ENCODE results near the gene VIPR1.

DNA sequence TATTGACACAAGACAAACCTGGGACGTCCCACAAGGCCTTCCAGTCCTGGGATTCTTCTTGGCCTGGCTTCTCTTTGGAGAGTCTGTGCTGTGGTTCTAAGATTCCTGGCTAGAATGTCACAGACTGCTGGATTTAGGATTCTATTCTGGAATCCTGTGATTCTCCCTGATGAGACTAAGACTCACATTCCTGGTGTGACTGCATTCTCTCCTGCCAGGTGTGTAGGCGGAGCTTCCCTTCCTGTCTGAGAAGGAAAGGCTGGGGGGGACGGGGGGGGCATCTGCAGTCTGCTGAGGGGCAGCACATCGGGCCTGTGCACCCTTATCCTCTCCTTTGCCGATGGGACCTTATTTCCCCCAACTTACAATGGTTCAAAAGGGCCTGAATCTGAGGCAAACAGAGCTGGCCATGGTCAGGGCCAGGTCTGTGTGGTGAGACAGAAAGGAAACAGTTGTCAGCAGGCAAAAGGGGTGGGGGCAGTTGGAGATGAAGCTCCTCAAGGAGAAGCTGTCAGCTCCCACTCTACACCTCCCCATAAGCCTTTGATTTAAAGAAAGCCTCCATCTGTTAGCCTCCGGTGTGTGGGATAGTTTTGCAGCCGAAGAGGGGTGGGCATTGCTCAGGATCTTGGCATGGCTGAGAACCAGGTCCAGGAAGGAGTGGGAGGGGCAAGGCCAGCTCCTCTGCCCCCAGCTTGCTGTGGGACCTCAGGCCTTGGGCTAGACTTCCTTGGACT is 30.9 kb downstream of the VIPR1 start:
- TF ChIP-seq, protein P1, sequence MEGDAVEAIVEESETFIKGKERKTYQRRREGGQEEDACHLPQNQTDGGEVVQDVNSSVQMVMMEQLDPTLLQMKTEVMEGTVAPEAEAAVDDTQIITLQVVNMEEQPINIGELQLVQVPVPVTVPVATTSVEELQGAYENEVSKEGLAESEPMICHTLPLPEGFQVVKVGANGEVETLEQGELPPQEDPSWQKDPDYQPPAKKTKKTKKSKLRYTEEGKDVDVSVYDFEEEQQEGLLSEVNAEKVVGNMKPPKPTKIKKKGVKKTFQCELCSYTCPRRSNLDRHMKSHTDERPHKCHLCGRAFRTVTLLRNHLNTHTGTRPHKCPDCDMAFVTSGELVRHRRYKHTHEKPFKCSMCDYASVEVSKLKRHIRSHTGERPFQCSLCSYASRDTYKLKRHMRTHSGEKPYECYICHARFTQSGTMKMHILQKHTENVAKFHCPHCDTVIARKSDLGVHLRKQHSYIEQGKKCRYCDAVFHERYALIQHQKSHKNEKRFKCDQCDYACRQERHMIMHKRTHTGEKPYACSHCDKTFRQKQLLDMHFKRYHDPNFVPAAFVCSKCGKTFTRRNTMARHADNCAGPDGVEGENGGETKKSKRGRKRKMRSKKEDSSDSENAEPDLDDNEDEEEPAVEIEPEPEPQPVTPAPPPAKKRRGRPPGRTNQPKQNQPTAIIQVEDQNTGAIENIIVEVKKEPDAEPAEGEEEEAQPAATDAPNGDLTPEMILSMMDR (IDR thresholded peaks at IDR 0.05), result no peak
- no peak for TF ChIP-seq POLR2A (IDR thresholded peaks at IDR 0.05)

Data from thyroid gland (tissue), 4 donors.